Measurements from ENCODE around the gene HFM1. TPM values are rescaled to one million over a fixed set of nuclear protein-coding genes. Genes with fewer than 3 reads are reported as not detected.
A peak's percentile ranks its signal among the peaks of the same experiment; 100 is the strongest.

HFM1 gene
- total RNA-seq, 1 experiment from 2014 or later: 2.4 TPM

- Histone ChIP-seq H2BK12ac (ENCODE audit: insufficient read length, low read depth, low read length) (no peak overlapping the region), H2BK15ac (ENCODE audit: low read depth, low read length) (no peak overlapping the region), H3K27ac (ENCODE audit: insufficient read length, low read depth, low read length) (no peak overlapping the region), H3K9me3 (ENCODE audit: control insufficient read depth, low read depth, low read length) (no peaks in the 10 kb centered on the region), H2BK120ac (ENCODE audit: low read depth, low read length, poor library complexity, severe bottlenecking) (no peak overlapping the region), H3K14ac (ENCODE audit: insufficient read depth, low read length) (no peak overlapping the region), H4K8ac (replicated peaks; ENCODE audit: insufficient read length, low read depth, low read length) (no peak overlapping the region), H3K27me3 (ENCODE audit: insufficient read depth, low read length) (no peaks in the 10 kb centered on the region), H2BK5ac (ENCODE audit: insufficient read length, low read length) (no peak overlapping the region), H3K4ac (ENCODE audit: low read depth, low read length) (no peak overlapping the region), H3K4me1 (ENCODE audit: insufficient read depth, low read length) (no peaks in the 10 kb centered on the region; the same call in 1 of the 2 replicates), H3K23ac (ENCODE audit: insufficient read length, low read depth, low read length) (no peak overlapping the region), H2AFZ (ENCODE audit: low read length) (no peak overlapping the region), H3K4me2 (ENCODE audit: insufficient read depth, insufficient read length, low read length) (no peak overlapping the region), H3K79me2 (ENCODE audit: insufficient read depth, low read length) (no peaks in the 10 kb centered on the region), H4K91ac (ENCODE audit: insufficient read length, low read depth, low read length) (no peak overlapping the region), H3K23me2 (ENCODE audit: insufficient read length, low read depth, low read length, poor library complexity, severe bottlenecking) (no peaks in the 10 kb centered on the region), H3K79me1 (ENCODE audit: insufficient read depth, low read depth, low read length, poor library complexity, severe bottlenecking) (no peaks in the 10 kb centered on the region), H3K18ac (ENCODE audit: insufficient read length, low read depth, low read length) (no peak overlapping the region), H2AK5ac (ENCODE audit: insufficient read length, low read length) (no peak overlapping the region), H4K5ac (ENCODE audit: insufficient read length, low read depth, low read length) (no peak overlapping the region), H4K20me1 (ENCODE audit: control insufficient read depth, insufficient read depth, insufficient read length) (no peaks in the 10 kb centered on the region), H3T11ph (ENCODE audit: low read length) (no peak overlapping the region), H2BK20ac (ENCODE audit: low read depth, low read length, poor library complexity, severe bottlenecking) (no peak overlapping the region), H3K9ac (ENCODE audit: extremely low read depth, insufficient read length, low read length) (no peak overlapping the region), H3K56ac (ENCODE audit: insufficient read length, low read depth, low read length) (no peak overlapping the region)
- no peaks in the 10 kb centered on the region for H3K36me3 Mint-ChIP-seq (ENCODE audit: insufficient read depth in 1 of 3, low read depth in 3 of 3)
- peak; percentile 61 for DNase-seq
- H3K9me3 Mint-ChIP-seq: no peaks in the 10 kb centered on the region
- no CpG with 5 or more reads among the region's 6 CpGs for WGBS (ENCODE audit: extremely low coverage, insufficient read length, low lambda C conversion rate)
- peaks cover 2 to 10% of the 10 kb centered on the region in 2 experiments for H3K4me1 Mint-ChIP-seq
- H3K27ac Mint-ChIP-seq: no peak overlapping the region
- H3K4me3 Mint-ChIP-seq: no peak overlapping the region
- peak; percentile 38; the same call in 2 of the 3 replicates for TF ChIP-seq CTCF (conservative IDR thresholded peaks at IDR 0.05)
- no peaks in the 10 kb centered on the region for H3K27me3 Mint-ChIP-seq (ENCODE audit: low read depth)
Observed at GRCh38 chr1:91400133-91400725, 4.4 kb downstream of the HFM1 start.

All from H9 (cell line).